DMS53 treated with DMSO at 0.1 percent for 48 hours (cell line): ENCODE results near the gene SLC1A7.

Experiments used
- DNase-seq: peaks from one replicate; lab custom pipeline; 2025; ENCODE audit not compliant: unreplicated experiment; lab: John Stamatoyannopoulos, UW

The SLC1A7 gene

GRCh38 chr1:53062708-53063591 is 79.5 kb downstream of the SLC1A7 start:
- DNase-seq: no peak

- DNase-seq: no peak
Observed at GRCh38 chr1:53061859-53062707, 80.4 kb downstream of the SLC1A7 start, which contains the start of gene PODN. Gene PODN (plus strand): TSS chr1:53062213. CDS start chr1:53069856, 7,643 bp downstream.

- DNase-seq: no peak
Observed at GRCh38 chr1:53061123-53061858, 81.1 kb downstream of the SLC1A7 start.

- no peak for DNase-seq
Observed at GRCh38 chr1:53060579-53060978, 81.9 kb downstream of the SLC1A7 start.

GRCh38 chr1:53057127-53057526 is 85.3 kb downstream of the SLC1A7 start:
- no peak for DNase-seq

- DNase-seq: no peak
Observed at GRCh38 chr1:53051676-53052075, 90.8 kb downstream of the SLC1A7 start.

- no peak for DNase-seq
Observed at GRCh38 chr1:53050310-53050709, 92.1 kb downstream of the SLC1A7 start.

- DNase-seq: no peak
Observed at GRCh38 chr1:53049574-53049967, 92.9 kb downstream of the SLC1A7 start.

GRCh38 chr1:53048960-53049573 is 93.4 kb downstream of the SLC1A7 start:
- DNase-seq: no peak

GRCh38 chr1:53047737-53048736 is 94.4 kb downstream of the SLC1A7 start:
- peak; percentile 74 for DNase-seq

- DNase-seq: no peak
Observed at GRCh38 chr1:53046930-53047329, 95.5 kb downstream of the SLC1A7 start.

GRCh38 chr1:53044926-53045325 is 97.5 kb downstream of the SLC1A7 start:
- no peak for DNase-seq

GRCh38 chr1:53043271-53043670 is 99.2 kb downstream of the SLC1A7 start:
- DNase-seq: no peak

- DNase-seq: no peak
Observed at GRCh38 chr1:53038566-53038965, 103.9 kb downstream of the SLC1A7 start.
